Measurements from ENCODE around the gene ANKRD35.
"Not testable (repeated sequence)": the region's sequence is repeated elsewhere in the genome, so short reads cannot be mapped to it uniquely, and the experiment has no call there.

ANKRD35 gene, protein sequence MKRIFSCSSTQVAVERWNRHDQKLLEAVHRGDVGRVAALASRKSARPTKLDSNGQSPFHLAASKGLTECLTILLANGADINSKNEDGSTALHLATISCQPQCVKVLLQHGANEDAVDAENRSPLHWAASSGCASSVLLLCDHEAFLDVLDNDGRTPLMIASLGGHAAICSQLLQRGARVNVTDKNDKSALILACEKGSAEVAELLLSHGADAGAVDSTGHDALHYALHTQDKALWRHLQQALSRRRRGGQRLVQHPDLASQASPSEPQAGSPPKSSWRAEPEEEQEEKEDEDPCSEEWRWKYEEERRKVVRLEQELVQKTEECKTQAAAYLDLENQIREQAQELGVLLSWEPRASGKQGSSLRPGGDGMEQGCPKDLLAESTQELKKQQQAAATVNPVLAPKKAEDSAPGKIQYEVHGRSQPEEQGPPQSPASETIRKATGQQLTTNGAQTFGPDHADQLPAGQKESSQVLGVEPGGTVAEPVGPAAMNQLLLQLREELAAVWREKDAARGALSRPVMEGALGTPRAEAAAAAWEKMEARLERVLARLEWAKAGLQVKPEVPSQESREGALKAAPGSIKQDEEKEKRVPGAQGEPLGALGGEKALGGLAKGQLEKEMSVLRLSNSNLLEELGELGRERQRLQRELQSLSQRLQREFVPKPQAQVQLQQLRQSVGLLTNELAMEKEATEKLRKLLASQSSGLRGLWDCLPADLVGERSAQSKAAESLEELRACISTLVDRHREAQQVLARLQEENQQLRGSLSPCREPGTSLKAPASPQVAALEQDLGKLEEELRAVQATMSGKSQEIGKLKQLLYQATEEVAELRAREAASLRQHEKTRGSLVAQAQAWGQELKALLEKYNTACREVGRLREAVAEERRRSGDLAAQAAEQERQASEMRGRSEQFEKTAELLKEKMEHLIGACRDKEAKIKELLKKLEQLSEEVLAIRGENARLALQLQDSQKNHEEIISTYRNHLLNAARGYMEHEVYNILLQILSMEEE

GRCh38 chr1:145885738-145886287 is at the start of gene ANKRD35:
ANKRD35 (minus strand) TSS chr1:145885866; CDS start chr1:145885758, 108 bp downstream.
- DNase-seq, result peak; percentile 78

DNA sequence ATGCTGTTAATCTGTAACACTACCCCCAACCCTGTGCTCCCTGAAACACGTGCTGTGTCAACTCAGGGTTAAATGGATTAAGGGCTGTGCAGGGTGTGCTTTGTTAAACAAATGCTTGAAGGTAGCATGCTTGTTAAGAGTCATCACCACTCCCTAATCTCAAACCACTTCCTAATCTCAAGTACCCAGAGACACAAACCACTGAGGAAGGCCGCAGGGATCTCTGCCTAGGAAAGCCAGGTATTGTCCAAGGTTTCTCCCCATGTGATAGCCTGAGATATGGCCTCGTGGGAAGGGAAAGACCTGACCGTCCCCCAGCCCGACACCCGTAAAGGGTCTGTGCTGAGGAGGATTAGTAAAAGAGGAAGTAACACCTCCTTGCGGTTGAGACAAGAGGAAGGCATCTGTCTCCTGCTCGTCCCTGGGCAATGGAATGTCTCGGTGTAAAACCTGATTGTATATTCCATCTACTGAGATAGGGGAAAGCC is 46.9 kb upstream of the ANKRD35 start:
- not testable (repeated sequence) for DNase-seq

DNA sequence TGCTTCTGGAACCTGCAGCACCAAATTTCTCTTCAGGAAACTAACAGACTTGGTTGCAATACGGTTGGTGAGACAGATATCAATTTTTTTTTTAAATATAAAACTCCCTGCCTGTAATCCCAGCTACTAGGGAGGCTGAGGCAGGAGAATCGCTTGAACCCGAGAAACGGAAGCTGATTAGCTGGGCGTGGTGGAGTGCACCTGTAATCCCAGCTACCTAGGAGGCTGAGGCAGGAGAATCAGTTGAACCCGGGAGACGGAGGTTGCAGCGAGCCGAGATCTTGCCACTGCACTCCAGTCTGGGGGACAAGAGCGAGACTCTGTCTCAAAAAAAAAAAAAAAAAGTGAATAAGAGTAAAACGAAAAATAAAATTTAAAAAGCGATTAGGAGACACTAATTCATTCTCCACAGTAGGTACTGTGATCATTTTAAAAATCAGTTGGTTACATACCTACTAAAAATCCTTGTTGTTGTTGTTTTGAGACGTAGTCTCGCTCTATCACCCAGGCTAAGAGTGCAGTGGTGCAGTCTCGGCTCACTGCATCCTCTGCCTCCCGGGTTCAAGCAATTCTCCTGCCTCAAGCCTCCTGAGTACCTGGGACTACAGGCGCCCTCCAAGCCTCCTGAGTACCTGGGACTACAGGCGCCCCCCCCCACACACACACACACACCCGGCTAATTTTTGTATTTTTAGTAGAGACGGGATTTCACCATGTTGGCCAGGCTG is 42.4 kb upstream of the ANKRD35 start:
- DNase-seq, result no peak

GRCh38 chr1:145927063-145927886 is 41.6 kb upstream of the ANKRD35 start, which contains the start of gene RBM8A:
RBM8A (minus strand) TSS chr1:145927484; CDS start chr1:145927426, 58 bp downstream.
- DNase-seq, result peak; percentile 99

DNA sequence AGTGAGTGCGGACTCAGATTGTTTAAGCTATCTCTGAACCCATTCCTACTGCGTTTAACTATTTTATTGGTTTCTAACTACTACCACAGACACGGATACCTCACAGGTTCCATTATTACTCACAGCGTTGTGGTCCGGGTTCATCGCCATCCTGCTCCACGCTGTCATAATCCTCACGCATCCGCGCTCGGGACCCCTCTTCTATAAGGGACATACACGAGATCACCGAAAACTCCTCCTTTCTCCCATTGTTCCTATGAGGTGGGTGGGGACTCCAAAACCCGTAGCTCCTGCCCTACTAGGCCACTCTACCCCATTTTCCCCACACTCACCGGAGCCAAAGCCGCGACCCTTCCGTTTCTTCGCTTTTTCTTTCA is 41.0 kb upstream of the ANKRD35 start:
- no peak for DNase-seq

- DNase-seq, result no peak
Observed at GRCh38 chr1:145922266-145922665, 36.6 kb upstream of the ANKRD35 start.

- not testable (repeated sequence) for DNase-seq
Observed at GRCh38 chr1:145920297-145920696, 34.6 kb upstream of the ANKRD35 start.

DNA sequence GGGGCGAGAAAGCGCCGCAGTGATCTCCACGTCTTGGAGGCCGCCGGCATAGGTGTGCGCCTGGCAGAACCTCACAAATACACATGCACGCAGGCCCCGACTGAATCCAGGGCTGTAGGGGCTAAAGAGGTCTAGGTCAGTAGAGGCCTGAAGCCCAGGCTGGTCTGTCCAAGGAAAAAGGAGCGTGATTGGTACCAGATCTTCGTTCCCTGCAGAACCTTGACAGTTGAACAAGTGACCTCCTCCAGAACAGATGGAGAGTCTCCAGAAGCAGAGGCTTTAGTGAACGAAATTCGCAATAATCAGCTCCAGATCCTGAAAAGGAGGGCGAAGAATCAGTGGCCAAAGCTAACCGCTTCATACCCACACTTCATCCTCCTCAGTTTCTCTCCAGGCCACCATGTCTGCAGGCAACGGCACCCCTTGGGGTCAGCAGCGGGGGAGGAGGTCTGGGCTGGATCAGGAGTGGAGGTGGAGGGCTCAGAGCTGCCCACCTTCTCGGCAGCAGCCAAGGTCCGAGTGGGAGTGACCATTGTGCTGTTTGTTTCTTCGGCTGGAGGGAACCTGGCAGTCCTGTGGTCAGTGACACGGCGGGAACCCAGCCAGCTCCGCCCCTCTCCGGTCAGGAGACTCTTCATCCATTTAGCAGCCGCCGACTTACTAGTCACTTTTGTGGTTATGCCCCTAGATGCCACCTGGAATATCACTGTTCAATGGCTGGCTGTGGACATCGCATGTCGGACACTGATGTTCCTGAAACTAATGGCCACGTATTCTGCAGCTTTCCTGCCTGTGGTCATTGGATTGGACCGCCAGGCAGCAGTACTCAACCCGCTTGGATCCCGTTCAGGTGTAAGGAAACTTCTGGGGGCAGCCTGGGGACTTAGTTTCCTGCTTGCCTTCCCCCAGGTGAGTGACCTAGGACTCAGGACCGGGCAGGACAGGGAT is 33.6 kb upstream of the ANKRD35 start:
- peak; percentile 9 for DNase-seq

DNA sequence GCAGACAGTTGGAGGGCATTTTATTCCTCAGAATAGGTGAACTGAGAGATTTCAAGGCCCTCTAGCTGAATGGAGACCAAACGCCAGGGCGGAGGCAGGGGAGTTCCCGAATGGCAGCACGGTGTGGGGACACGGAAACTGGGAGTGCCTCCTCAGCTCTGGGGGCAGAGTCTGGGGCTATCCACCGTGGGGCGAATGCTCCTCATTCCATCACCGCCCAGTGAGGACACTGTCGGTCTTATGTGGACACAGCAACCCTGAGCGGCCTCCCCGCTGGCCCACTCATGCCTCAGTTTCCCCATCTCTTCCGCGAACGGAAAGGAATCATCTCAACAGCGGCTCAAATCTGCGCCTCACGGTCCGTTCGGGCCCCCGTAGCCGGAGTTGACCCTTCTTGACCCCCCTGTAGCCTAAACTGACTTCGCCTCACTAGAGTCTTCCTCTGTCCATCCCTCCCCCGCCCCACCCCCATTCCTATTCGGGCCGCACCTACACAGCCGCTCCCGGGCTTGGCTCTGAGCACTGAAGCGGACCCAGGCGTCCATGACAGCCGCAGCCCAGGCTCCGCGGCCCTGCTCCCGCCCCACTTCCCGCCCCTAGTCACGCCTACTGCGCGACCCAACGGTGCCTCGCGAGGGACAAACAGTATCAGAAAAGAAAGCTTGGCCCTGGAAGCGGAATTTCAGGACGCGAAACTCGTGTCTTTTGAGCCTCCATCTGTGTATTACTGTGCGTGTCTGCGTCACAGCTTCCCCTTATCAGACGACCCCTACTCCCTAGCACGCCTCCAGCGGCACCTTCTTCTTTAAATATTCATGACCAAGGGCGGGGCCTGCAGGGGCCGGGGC is 32.7 kb upstream of the ANKRD35 start, which contains the start of gene PEX11B:
TSS of gene PEX11B (minus strand) at position 574 of the 848 bp plus-strand sequence. CDS start at position 545, 29 bp downstream.
- peak; percentile 87 for DNase-seq

DNA sequence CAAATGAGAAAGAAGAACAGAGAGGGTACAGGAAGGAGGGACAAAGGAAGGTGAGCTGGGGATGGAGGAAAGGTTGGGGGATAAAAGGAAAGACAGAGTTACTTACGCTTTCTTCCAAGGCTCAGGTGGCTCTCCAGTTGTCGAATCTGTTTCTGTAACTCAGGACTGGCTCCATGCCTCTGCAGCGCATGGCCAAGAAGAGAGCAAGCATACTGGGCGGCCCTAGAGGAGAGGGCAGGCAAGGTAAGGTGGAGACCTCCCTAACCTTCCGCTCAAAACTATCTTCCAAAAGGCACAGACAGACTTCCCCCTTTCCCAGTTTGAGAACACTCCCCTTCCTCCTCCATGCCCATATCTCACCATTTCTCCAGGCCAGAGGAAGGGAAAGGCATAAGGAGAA is 31.9 kb upstream of the ANKRD35 start:
- no peak for DNase-seq

- no peak for DNase-seq
Observed at GRCh38 chr1:145916745-145917144, 31.1 kb upstream of the ANKRD35 start.

- no peak for DNase-seq
Observed at GRCh38 chr1:145912128-145912641, 26.5 kb upstream of the ANKRD35 start.

- DNase-seq, result no peak
Observed at GRCh38 chr1:145908653-145909052, 23.0 kb upstream of the ANKRD35 start.

GRCh38 chr1:145906954-145907753 is 21.5 kb upstream of the ANKRD35 start:
- no peak for DNase-seq

GRCh38 chr1:145901312-145902021 is 15.8 kb upstream of the ANKRD35 start:
- DNase-seq, result no peak

DNA sequence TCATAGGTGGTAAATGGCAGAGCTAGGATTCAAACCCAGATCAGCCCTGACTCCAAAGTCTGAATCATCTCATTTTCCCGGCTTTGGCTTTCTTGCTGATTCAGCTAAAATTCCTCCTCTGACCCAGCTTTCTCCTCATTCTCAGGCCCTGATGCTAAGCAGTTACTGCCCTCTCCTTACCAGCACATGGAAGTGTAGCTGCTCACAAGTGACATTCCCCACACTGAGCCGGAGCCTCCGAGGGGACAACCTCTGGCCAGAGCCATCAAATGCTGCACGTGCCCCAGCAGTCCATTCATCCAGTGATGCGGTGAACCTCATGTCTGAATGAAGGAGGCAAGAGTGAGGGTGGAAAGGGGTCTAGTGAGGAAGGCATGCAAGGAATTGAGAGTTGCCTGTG is 13.1 kb upstream of the ANKRD35 start:
- DNase-seq, result no peak

DNA sequence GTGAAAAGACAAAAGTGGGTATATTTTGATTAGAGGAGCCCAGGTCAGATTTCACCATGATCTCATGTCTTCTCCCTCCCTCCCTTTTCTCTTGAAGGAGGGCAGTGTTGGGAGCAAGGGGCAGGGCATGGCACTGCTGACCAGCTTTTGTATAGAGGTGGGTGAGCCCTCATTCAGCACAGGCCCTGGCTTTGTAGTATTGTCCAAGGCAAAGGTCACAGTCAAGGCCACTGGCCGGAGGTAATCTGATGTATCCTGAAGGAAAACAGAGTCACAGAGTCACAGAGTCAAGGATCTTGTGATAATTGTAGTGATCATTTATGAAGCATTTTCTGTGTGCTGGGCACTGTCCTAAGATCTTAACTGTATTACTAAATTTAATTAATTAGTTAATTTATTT is 12.3 kb upstream of the ANKRD35 start:
- no peak for DNase-seq

Data from NCI-H2227 treated with DMSO at 0.1 percent for 48 hours (cell line).